MM.1S (cell line): ENCODE data around the gene PSMA5.

Experiments used
- EZH2 ChIP-seq: fragments of 300-600 bp; sonication (generic); optimal IDR thresholded peaks from 2 replicates; pipeline ENCODE3; 2017; ENCODE audit warnings: low read depth, mild to moderate bottlenecking, antibody characterized with exemption, low read length, mixed read lengths
- EZH2phosphoT487 ChIP-seq: fragments of 300-600 bp; sonication (generic); IDR thresholded peaks from 2 replicates; pipeline ENCODE4 v1.6.1; 2018; ENCODE audit warnings: antibody characterized with exemption, low read length
- TF ChIP-seq, protein P1 (sequence below): fragments of 300-600 bp; sonication (generic); IDR thresholded peaks from 2 replicates; pipeline ENCODE4 v1.5.1; 2016; ENCODE audit warnings: antibody characterized with exemption, low read length, mixed read lengths

DNA sequence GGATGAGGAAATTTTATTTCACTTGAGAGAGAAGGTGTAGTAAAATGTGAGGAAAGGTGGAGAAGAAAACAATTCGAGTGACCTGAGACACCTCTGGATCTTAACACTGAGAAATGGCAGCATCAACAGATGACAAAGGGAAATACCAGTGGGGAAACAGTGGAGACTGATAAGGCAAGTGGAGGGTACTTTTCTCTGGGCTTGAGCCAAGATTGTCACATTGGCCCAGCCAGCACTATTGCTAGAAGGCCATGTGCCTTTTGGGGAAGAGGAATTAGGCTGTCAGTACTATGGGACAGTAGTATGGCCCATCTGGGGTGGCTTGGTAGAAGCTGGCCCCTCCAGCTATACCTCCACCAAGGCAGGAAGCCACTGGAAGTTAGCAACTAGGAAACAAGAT, 48.4 kb upstream of the PSMA5 start:
- no peak for TF ChIP-seq EZH2phosphoT487
- TF ChIP-seq, protein P1, sequence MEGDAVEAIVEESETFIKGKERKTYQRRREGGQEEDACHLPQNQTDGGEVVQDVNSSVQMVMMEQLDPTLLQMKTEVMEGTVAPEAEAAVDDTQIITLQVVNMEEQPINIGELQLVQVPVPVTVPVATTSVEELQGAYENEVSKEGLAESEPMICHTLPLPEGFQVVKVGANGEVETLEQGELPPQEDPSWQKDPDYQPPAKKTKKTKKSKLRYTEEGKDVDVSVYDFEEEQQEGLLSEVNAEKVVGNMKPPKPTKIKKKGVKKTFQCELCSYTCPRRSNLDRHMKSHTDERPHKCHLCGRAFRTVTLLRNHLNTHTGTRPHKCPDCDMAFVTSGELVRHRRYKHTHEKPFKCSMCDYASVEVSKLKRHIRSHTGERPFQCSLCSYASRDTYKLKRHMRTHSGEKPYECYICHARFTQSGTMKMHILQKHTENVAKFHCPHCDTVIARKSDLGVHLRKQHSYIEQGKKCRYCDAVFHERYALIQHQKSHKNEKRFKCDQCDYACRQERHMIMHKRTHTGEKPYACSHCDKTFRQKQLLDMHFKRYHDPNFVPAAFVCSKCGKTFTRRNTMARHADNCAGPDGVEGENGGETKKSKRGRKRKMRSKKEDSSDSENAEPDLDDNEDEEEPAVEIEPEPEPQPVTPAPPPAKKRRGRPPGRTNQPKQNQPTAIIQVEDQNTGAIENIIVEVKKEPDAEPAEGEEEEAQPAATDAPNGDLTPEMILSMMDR, result no peak
- no peak for TF ChIP-seq EZH2
